ENCODE data around the gene TRAF4. TPM values are rescaled to one million over a fixed set of nuclear protein-coding genes. Genes with fewer than 3 reads are reported as not detected.
A peak's percentile ranks its signal among the peaks of the same experiment; 100 is the strongest.
"Not testable (repeated sequence)": the region's sequence is repeated elsewhere in the genome, so short reads cannot be mapped to it uniquely, and the experiment has no call there.

Gene TRAF4
- polyA plus RNA-seq, 1 donor from 2014 or later: 13.8 TPM

- Mint-ChIP-seq H3K27ac (no peak overlapping the region), H3K9me3 (no peaks in the 10 kb centered on the region), H3K27me3 (peaks cover 2% of the 10 kb centered on the region), H3K4me3 (peak overlapping the region in 2 of 4 donors; percentile 7 to 43), H3K4me1 (peaks cover 19 to 39% (median 24%) of the 10 kb centered on the region in 3 donors), H3K36me3 (peaks cover 8% of the 10 kb centered on the region)
These were observed 8.5 kb upstream of the TRAF4 start for GRCh38 chr17:28735242-28735722.

- Mint-ChIP-seq H3K4me3 (peak overlapping the region in 3 of 4 donors; percentile 32 to 54 (median 53)), H3K4me1 (peaks cover 19 to 44% (median 31%) of the 10 kb centered on the region in 3 donors), H3K27ac (peak overlapping the region in 1 of 3 donors; percentile 97)
- not testable (repeated sequence) for H3K9me3 Mint-ChIP-seq, H3K36me3 Mint-ChIP-seq, H3K27me3 Mint-ChIP-seq
These were observed 7.7 kb upstream of the TRAF4 start for GRCh38 chr17:28735913-28736769.

- peaks cover 8% of the 10 kb centered on the region for H3K36me3 Mint-ChIP-seq
- H3K27ac Mint-ChIP-seq: peak overlapping the region; percentile 97 to 100 (median 100)
- H3K4me3 Mint-ChIP-seq: peak overlapping the region; percentile 53 to 93 (median 79)
- H3K27me3 Mint-ChIP-seq: peaks cover 5% of the 10 kb centered on the region
- H3K4me1 Mint-ChIP-seq: peaks cover 27 to 52% (median 40%) of the 10 kb centered on the region in 3 donors
- H3K9me3 Mint-ChIP-seq: no peaks in the 10 kb centered on the region
These were observed 6.5 kb upstream of the TRAF4 start for GRCh38 chr17:28737316-28737715.

GRCh38 chr17:28737770-28738679, 5.8 kb upstream of the TRAF4 start:
- Mint-ChIP-seq H3K4me3 (peak overlapping the region; percentile 80 to 93 (median 88)), H3K36me3 (peaks cover 8% of the 10 kb centered on the region), H3K27ac (peak overlapping the region; percentile 97 to 100 (median 100)), H3K27me3 (peaks cover 5% of the 10 kb centered on the region), H3K9me3 (no peaks in the 10 kb centered on the region), H3K4me1 (peaks cover 29 to 52% (median 41%) of the 10 kb centered on the region in 3 donors)

GRCh38 chr17:28738680-28739384, 5.0 kb upstream of the TRAF4 start:
- Mint-ChIP-seq H3K27me3 (peaks cover 5% of the 10 kb centered on the region), H3K4me1 (peaks cover 27 to 49% (median 41%) of the 10 kb centered on the region in 3 donors), H3K9me3 (no peaks in the 10 kb centered on the region), H3K4me3 (peak overlapping the region; percentile 80 to 93 (median 88)), H3K36me3 (peaks cover 8% of the 10 kb centered on the region), H3K27ac (peak overlapping the region; percentile 97 to 100 (median 100))

GRCh38 chr17:28740406-28741357, 3.1 kb upstream of the TRAF4 start:
- H3K27me3 Mint-ChIP-seq: peaks cover 5% of the 10 kb centered on the region
- peaks cover 4% of the 10 kb centered on the region for H3K36me3 Mint-ChIP-seq
- H3K27ac Mint-ChIP-seq: peak overlapping the region; percentile 97 to 100 (median 100)
- H3K4me1 Mint-ChIP-seq: peaks cover 27 to 39% (median 34%) of the 10 kb centered on the region in 3 donors
- peak overlapping the region in 3 of 4 donors; percentile 91 to 99 (median 93) for H3K4me3 Mint-ChIP-seq
- H3K9me3 Mint-ChIP-seq: no peaks in the 10 kb centered on the region

GRCh38 chr17:28741358-28742349, 2.2 kb upstream of the TRAF4 start:
- peaks cover 31 to 40% (median 34%) of the 10 kb centered on the region in 3 donors for H3K4me1 Mint-ChIP-seq
- no peaks in the 10 kb centered on the region for H3K9me3 Mint-ChIP-seq
- H3K27me3 Mint-ChIP-seq: peaks cover 5% of the 10 kb centered on the region
- peak overlapping the region; percentile 68 to 99 (median 92) for H3K4me3 Mint-ChIP-seq
- peaks cover 2% of the 10 kb centered on the region for H3K36me3 Mint-ChIP-seq
- H3K27ac Mint-ChIP-seq: peak overlapping the region; percentile 97 to 100 (median 100)

GRCh38 chr17:28744104-28744971, 527 bp downstream of the TRAF4 start:
- H3K4me3 Mint-ChIP-seq: peak overlapping the region; percentile 93 to 99 (median 96)
- H3K36me3 Mint-ChIP-seq: peaks cover 2% of the 10 kb centered on the region
- H3K4me1 Mint-ChIP-seq: peaks cover 22 to 27% (median 23%) of the 10 kb centered on the region in 3 donors
- H3K27me3 Mint-ChIP-seq: peaks cover 3% of the 10 kb centered on the region
- H3K27ac Mint-ChIP-seq: peak overlapping the region; percentile 95 to 100 (median 99)
- H3K9me3 Mint-ChIP-seq: no peaks in the 10 kb centered on the region

- Mint-ChIP-seq H3K9me3 (no peaks in the 10 kb centered on the region), H3K36me3 (no peaks in the 10 kb centered on the region), H3K4me3 (peak overlapping the region; percentile 93 to 99 (median 96)), H3K4me1 (peaks cover 23 to 26% (median 24%) of the 10 kb centered on the region in 3 donors), H3K27me3 (peaks cover 3% of the 10 kb centered on the region), H3K27ac (peak overlapping the region; percentile 94 to 99 (median 95))
These were observed 1.4 kb downstream of the TRAF4 start for GRCh38 chr17:28744972-28745785.

GRCh38 chr17:28745786-28746411, 2.1 kb downstream of the TRAF4 start:
- peaks cover 20 to 31% (median 23%) of the 10 kb centered on the region in 3 donors for H3K4me1 Mint-ChIP-seq
- peaks cover 3% of the 10 kb centered on the region for H3K27me3 Mint-ChIP-seq
- peak overlapping the region; percentile 93 to 99 (median 96) for H3K4me3 Mint-ChIP-seq
- H3K27ac Mint-ChIP-seq: peak overlapping the region; percentile 94 to 99 (median 95)
- H3K36me3 Mint-ChIP-seq: no peaks in the 10 kb centered on the region
- H3K9me3 Mint-ChIP-seq: no peaks in the 10 kb centered on the region

All from IgD-negative memory B cell (primary cell).